Neural cell (in vitro differentiated cells): Measurements from ENCODE around the gene NKX2-8. TPM values are rescaled to one million over a fixed set of nuclear protein-coding genes. Genes with fewer than 3 reads are reported as not detected.

Source experiments
- H2AFZ ChIP-seq: fragments of 200-600, 300-800 bp; sonication (generic), shearing (Covaris generic); 2 replicates; pipeline ENCODE4 v1.6.0; 2014; ENCODE audit warnings: low read depth, mild to moderate bottlenecking, antibody characterized with exemption, low read length, moderate library complexity
- H3F3A ChIP-seq: fragments of 200-600 bp; shearing (Covaris generic); 2 replicates; pipeline ENCODE4 v1.6.1; 2016; ENCODE audit warnings: mild to moderate bottlenecking, moderate library complexity, mixed read lengths, antibody characterized with exemption, low read length; ENCODE audit not compliant: insufficient read depth, poor library complexity, severe bottlenecking
- H3K27ac ChIP-seq: fragments of 200-600, 300-800 bp; sonication (generic), shearing (Covaris generic); 2 replicates; pipeline ENCODE4 v1.5.1; 2014; ENCODE audit warnings: mild to moderate bottlenecking, low read length, moderate library complexity
- H3K27me3 ChIP-seq: fragments of 300-800, 200-600 bp; sonication (generic), shearing (Covaris generic); 2 replicates; pipeline ENCODE4 v1.6.0; 2014; ENCODE audit warnings: mild to moderate bottlenecking, low read depth, low read length, moderate library complexity; ENCODE audit not compliant: insufficient read depth
- H3K36me3 ChIP-seq: fragments of 300-800, 200-600 bp; sonication (generic), shearing (Covaris generic); 2 replicates; pipeline ENCODE4 v1.5.1; 2014; ENCODE audit warnings: mild to moderate bottlenecking, antibody characterized with exemption, low read length, moderate library complexity; ENCODE audit not compliant: insufficient read depth
- H3K4me2 ChIP-seq: fragments of 300-800, 200-600 bp; sonication (generic), shearing (Covaris generic); 2 replicates; pipeline ENCODE4 v1.6.0; 2014; ENCODE audit warnings: mild to moderate bottlenecking, low read length
- H3K4me3 ChIP-seq: fragments of 300-800, 200-600 bp; sonication (generic), shearing (Covaris generic); 2 replicates; pipeline ENCODE4 v1.5.1; 2014; ENCODE audit warnings: mild to moderate bottlenecking, low read length, moderate library complexity
- H3K79me2 ChIP-seq: fragments of 200-600 bp; shearing (Covaris generic); replicated peaks from 2 replicates; pipeline ENCODE4 v1.6.0; 2014; ENCODE audit warnings: mild to moderate bottlenecking, low read length, moderate library complexity; ENCODE audit not compliant: insufficient read depth
- H3K9ac ChIP-seq: fragments of 300-800, 200-600 bp; sonication (generic), shearing (Covaris generic); 2 replicates; pipeline ENCODE4 v1.6.1; 2016; ENCODE audit warnings: mild to moderate bottlenecking, low read length, mixed read lengths
- H3K9me2 ChIP-seq: fragments of 200-600 bp; shearing (Covaris generic); 2 replicates; pipeline ENCODE4 v1.6.1; 2016; ENCODE audit warnings: mild to moderate bottlenecking, low read length, mixed read lengths; ENCODE audit not compliant: insufficient read depth
- H3K9me3 ChIP-seq: fragments of 200-600, 300-800 bp; sonication (generic), shearing (Covaris generic); 2 replicates; pipeline ENCODE4 v1.6.1; 2016; ENCODE audit warnings: mild to moderate bottlenecking, mixed run types, low read length, moderate library complexity, mixed read lengths
- H4K20me1 ChIP-seq: fragments of 200-600 bp; shearing (Covaris generic); 2 replicates; pipeline ENCODE4 v1.6.1; 2016; ENCODE audit warnings: mild to moderate bottlenecking, mixed run types; ENCODE audit not compliant: insufficient read depth
- CTCF ChIP-seq: fragments of 450-650 bp; IDR thresholded peaks from 2 replicates; pipeline ENCODE4 v1.5.1; 2014; ENCODE audit warnings: antibody characterized with exemption, mild to moderate bottlenecking, moderate library complexity; ENCODE audit not compliant: poor library complexity, severe bottlenecking
- EP300 ChIP-seq: fragments of 450-650 bp; conservative IDR thresholded peaks from 2 replicates; pipeline ENCODE4 v1.6.1; 2014; ENCODE audit warnings: antibody characterized with exemption, mild to moderate bottlenecking, moderate library complexity; ENCODE audit not compliant: poor library complexity, severe bottlenecking
- EZH2 ChIP-seq: fragments of 200-600, 300-800 bp; shearing (Covaris generic), sonication (generic); IDR thresholded peaks from 2 replicates; pipeline ENCODE4 v1.6.1; 2014; ENCODE audit warnings: antibody characterized with exemption, low read length, borderline replicate concordance, mild to moderate bottlenecking; ENCODE audit not compliant: insufficient read depth, poor library complexity, severe bottlenecking
- MXI1 ChIP-seq: fragments of 450-650 bp; conservative IDR thresholded peaks from 2 replicates; pipeline ENCODE4 v1.6.1; 2014; ENCODE audit warnings: antibody characterized with exemption, mild to moderate bottlenecking; ENCODE audit not compliant: poor library complexity, severe bottlenecking
- POLR2AphosphoS5 ChIP-seq: IDR thresholded peaks from 2 replicates; pipeline ENCODE4 v1.6.1; 2012
- RAD21 ChIP-seq: fragments of 450-650 bp; conservative IDR thresholded peaks from 2 replicates; pipeline ENCODE4 v1.6.1; 2014; ENCODE audit warnings: antibody characterized with exemption, mild to moderate bottlenecking, moderate library complexity
- SMC3 ChIP-seq: fragments of 450-650 bp; conservative IDR thresholded peaks from 2 replicates; pipeline ENCODE4 v1.6.1; 2014; ENCODE audit warnings: antibody characterized with exemption, mild to moderate bottlenecking, moderate library complexity; ENCODE audit not compliant: poor library complexity
- TAF1 ChIP-seq: IDR thresholded peaks from 2 replicates; pipeline ENCODE4 v1.6.1; 2012; ENCODE audit warnings: low read depth
- polyA plus RNA-seq: library from polyadenylated mRNA; depleted of rRNA; stranded (reverse); fragments of >200 nt; gene quantifications from 2 replicates; pipeline ENCODE4 v1.2.3, GENCODE V29; 2014
- TF ChIP-seq, protein P1 (sequence below): IDR thresholded peaks from 2 replicates; pipeline ENCODE4 v1.6.1; 2012; ENCODE audit warnings: borderline replicate concordance

NKX2-8 gene
- polyA plus RNA-seq, 1 donor from 2014 or later: not detected

DNA sequence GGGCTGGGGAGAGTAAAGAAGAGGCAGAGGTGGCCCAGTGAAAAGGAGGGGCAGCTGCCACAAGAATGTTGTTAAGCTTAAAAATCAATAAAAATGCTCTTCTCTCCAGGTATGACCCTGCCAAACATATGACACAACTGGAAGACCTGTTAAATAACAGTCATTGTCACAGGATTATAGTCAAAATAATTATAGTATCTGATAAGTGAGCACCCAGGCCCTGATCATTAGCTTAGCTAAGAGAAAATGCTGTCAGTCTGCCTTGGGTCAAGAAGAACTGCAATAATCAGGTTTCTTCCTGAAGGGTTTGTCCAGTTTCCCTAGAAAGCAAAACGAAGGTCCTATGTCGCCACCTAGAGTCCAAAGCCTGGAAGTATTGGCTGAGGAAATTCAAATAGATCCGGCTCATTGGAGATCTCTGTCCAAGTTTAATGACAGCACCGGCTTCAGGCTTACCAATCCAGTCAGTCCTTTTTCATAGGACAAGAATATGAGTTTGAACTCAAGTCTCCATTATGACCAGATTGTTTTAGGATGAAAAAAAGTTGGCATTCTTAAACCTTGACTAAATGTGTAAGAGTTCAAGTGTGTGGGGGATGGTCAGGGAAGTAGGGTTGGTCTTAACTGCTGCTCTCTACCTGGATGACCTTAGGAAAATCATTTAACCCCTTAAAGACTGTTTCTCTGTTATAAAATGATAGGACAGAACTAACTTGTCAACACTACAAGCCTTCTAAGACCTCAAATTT is 22.5 kb upstream of the NKX2-8 start:
- H3K9me3 ChIP-seq: no peaks in the 10 kb centered on the region
- H3K9ac ChIP-seq: peak overlapping the region; percentile 2
- no peak overlapping the region for H2AFZ ChIP-seq
- H3K27me3 ChIP-seq: peaks cover 7% of the 10 kb centered on the region
- H3K4me2 ChIP-seq: no peak overlapping the region
- TF ChIP-seq RAD21: peak; percentile 90
- no peak for TF ChIP-seq EZH2
- TF ChIP-seq CTCF: peak; percentile 90
- peak; percentile 87 for TF ChIP-seq SMC3
- TF ChIP-seq EP300: no peak
- no peak for TF ChIP-seq TAF1
- no peak for TF ChIP-seq MXI1
- TF ChIP-seq, protein P1, sequence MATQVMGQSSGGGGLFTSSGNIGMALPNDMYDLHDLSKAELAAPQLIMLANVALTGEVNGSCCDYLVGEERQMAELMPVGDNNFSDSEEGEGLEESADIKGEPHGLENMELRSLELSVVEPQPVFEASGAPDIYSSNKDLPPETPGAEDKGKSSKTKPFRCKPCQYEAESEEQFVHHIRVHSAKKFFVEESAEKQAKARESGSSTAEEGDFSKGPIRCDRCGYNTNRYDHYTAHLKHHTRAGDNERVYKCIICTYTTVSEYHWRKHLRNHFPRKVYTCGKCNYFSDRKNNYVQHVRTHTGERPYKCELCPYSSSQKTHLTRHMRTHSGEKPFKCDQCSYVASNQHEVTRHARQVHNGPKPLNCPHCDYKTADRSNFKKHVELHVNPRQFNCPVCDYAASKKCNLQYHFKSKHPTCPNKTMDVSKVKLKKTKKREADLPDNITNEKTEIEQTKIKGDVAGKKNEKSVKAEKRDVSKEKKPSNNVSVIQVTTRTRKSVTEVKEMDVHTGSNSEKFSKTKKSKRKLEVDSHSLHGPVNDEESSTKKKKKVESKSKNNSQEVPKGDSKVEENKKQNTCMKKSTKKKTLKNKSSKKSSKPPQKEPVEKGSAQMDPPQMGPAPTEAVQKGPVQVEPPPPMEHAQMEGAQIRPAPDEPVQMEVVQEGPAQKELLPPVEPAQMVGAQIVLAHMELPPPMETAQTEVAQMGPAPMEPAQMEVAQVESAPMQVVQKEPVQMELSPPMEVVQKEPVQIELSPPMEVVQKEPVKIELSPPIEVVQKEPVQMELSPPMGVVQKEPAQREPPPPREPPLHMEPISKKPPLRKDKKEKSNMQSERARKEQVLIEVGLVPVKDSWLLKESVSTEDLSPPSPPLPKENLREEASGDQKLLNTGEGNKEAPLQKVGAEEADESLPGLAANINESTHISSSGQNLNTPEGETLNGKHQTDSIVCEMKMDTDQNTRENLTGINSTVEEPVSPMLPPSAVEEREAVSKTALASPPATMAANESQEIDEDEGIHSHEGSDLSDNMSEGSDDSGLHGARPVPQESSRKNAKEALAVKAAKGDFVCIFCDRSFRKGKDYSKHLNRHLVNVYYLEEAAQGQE: no peak
- peak; percentile 24 for TF ChIP-seq POLR2AphosphoS5
- no peaks in the 10 kb centered on the region for H3K36me3 ChIP-seq
- no peaks in the 10 kb centered on the region for H3F3A ChIP-seq
- H3K27ac ChIP-seq: no peak overlapping the region
- H3K79me2 ChIP-seq: no peaks in the 10 kb centered on the region
- H3K4me3 ChIP-seq: no peak overlapping the region
- H3K9me2 ChIP-seq: no peaks in the 10 kb centered on the region
- no peaks in the 10 kb centered on the region for H4K20me1 ChIP-seq

DNA sequence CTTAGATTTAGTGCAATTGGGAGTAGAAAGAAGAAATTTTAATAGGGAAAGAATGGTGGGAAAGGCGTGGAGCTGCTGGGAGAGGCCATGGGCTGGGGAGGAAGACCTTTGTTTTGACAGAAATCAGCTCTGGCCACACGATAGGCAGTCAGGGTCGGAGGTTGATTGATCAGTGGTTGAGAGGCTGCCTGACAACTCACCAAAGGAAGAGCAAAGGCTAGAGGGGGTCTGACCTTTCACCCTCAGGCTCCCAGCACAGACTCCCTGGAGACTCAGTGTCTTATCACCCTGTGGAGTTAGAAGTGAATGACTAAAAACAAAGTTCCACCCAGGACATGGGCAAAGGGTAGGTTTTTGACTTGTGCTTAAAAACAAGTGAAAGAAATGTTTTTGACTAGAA is 18.0 kb upstream of the NKX2-8 start:
- Histone ChIP-seq H2AFZ (no peak overlapping the region), H3K27me3 (peaks cover 17% of the 10 kb centered on the region), H4K20me1 (no peaks in the 10 kb centered on the region), H3K4me3 (no peak overlapping the region), H3F3A (no peaks in the 10 kb centered on the region), H3K36me3 (no peaks in the 10 kb centered on the region), H3K27ac (no peak overlapping the region), H3K4me2 (no peak overlapping the region), H3K9me2 (no peaks in the 10 kb centered on the region), H3K79me2 (no peaks in the 10 kb centered on the region), H3K9ac (no peak overlapping the region), H3K9me3 (no peaks in the 10 kb centered on the region)
- no peak for TF ChIP-seq TAF1
- TF ChIP-seq, protein P1: no peak
- no peak for TF ChIP-seq POLR2AphosphoS5
